Diencephalon (tissue), 1 donor: ENCODE results near the gene ASXL2. TPM values are rescaled to one million over a fixed set of nuclear protein-coding genes. Genes with fewer than 3 reads are reported as not detected.

ENCODE experiments used
- small RNA-seq: library from RNA; depleted of rRNA; stranded (forward); fragments of <200 nt; gene quantifications from one replicate; pipeline ENCODE3, GENCODE V24; 2014
- total RNA-seq: library from RNA; depleted of rRNA; stranded (reverse); fragments of >200 nt; gene quantifications from one replicate; pipeline ENCODE4 v1.2.3, GENCODE V29; 2014

ASXL2 gene
- total RNA-seq: 7.2 TPM

DNA sequence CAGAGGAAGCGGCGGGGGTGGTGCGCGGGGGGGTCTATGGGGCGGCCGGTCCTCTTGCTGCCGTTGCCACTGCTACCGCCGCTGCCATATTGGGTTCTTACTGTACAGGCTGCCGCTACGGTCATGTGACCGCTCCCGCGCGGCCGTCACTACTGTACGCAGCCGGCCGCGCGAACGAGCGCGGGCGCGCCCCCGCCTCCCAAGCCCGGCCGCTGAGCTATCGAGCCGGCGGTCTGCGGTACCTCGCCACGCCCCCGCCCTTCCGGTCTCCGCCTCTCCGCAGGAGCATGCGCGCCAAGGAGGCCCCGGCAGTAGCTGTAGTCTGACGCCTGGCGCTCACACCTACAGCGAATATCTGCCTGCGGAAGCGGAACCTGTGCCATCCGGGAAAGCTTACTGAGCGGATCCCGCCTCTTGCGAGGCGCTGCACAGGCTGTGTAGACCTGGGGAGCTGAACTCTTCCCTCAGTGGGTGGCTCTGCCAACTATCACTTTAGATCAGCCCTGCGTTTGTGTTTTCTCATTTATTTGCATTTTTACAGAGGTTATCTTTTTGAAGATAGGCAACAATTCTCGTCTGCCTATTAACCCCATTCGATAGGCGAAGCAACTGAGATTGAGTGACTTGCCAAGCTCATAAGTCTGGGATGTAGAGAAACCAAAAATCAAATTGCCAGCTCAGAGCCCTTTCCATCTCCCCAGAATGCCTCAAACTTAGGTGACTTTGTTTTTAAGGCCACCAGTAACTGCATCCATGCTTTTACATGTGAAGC, at the start of gene ASXL2:
Gene ASXL2 (minus strand): TSS at position 127 of the 772 bp plus-strand sequence. CDS start 265 bp downstream, outside the sequence.

Small RNA genes within 50 kb of the gene (small RNA-seq; reads per million reads assigned to genes)
- not detected for gene NDUFB4P4
- gene RF00019: not detected

Other genes starting within 250 kb of the ASXL2 start
- 32.8 TPM for gene DTNB, start 204.9 kb downstream of the ASXL2 start, total RNA-seq
- 133 TPM for gene KIF3C, start 104.0 kb upstream of the ASXL2 start, total RNA-seq
- gene RAB10, start 155.6 kb upstream of the ASXL2 start, total RNA-seq: 185 TPM